DMS53 treated with DMSO at 0.1 percent for 48 hours (cell line): ENCODE data around the gene FAM72C.
"Not testable (repeated sequence)": the region's sequence is repeated elsewhere in the genome, so short reads cannot be mapped to it uniquely, and the experiment has no call there.

Experiments used
- DNase-seq: peaks from one replicate; lab custom pipeline; 2025; ENCODE audit not compliant: unreplicated experiment; lab: John Stamatoyannopoulos, UW

FAM72C gene

GRCh38 chr1:143984721-143985473 is 13.1 kb upstream of the FAM72C start:
- DNase-seq = not testable (repeated sequence)

DNA sequence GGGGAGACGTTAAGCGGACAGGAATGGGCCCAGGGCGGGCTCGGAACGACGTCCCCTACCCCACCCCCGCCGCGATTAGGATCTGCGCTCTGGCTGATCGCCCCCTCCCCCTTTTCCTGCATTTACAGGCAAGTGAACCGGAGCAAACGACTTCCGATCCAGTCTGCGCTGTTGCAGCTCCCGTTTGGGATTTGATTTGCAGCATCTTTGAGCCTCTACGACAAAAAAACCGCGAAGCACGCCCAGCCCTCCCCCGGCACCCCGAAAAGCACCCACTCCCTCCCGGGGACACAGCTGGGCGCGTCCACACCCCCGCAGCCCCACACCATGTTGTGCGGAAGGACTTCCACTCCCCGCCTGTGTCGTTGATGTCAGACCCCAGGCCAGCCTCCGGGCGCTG is 2.6 kb upstream of the FAM72C start:
- not testable (repeated sequence) for DNase-seq

- DNase-seq = not testable (repeated sequence)
These were observed 2.2 kb upstream of the FAM72C start for GRCh38 chr1:143973876-143974414.

- not testable (repeated sequence) for DNase-seq
These were observed 1.1 kb upstream of the FAM72C start for GRCh38 chr1:143972753-143973326.

DNA sequence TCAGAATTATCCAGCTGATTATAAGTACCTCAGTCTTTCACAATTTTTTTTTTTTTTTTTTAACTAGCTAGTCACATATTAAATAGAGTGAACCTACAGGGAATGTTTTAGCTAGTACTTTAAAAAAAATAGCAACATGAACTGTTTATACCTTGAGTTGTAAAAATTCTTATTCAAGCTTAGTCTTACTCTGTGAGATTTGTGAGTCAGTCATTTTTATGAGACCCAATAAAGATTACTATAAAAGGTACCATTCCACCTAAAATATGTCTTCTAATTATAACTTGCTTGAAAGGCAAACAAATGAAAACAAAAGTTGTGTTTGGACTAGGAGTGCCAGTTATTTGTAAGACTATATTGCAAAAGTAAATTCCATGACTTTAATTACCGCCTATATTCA is 5.9 kb downstream of the FAM72C start:
- not testable (repeated sequence) for DNase-seq

DNA sequence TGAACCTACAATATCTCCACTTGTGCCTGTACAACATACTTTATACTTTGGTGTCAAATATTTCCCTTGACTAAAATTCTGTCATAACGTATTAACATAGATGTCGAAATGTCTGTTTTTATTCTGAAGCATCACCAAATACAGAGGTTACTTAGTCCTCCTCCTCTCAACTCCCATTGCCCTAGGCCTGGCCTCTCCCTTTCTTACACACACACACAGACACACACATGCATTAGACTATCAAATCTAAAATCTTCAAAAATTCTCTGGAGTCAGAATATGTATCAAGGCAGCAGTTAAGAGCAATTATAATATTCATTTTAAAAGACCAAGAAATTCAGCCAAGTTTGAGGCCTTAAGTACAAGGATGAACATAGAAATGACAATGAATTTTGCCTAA is 7.5 kb downstream of the FAM72C start:
- not testable (repeated sequence) for DNase-seq

DNA sequence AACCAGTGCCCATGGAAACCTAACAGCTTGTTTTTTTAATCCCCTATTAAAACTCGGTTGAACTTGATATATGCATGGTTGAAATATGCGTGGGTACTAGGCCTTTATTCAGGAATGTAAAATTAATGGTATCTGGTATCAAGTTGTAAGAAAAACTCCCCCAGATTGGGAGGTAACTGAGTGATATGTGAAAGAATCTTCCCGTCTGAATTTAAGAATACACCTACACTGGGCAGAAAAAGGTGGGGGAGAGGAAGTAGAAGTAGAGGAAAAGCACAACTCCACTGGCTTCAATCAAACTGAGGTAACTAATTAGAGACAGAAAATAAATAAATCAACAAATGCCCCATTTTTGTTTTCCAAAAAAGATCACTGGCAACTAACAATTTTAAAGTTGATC is 15.9 kb downstream of the FAM72C start:
- DNase-seq = not testable (repeated sequence)

GRCh38 chr1:143952913-143953312 is 18.9 kb downstream of the FAM72C start:
- DNase-seq = not testable (repeated sequence)

DNA sequence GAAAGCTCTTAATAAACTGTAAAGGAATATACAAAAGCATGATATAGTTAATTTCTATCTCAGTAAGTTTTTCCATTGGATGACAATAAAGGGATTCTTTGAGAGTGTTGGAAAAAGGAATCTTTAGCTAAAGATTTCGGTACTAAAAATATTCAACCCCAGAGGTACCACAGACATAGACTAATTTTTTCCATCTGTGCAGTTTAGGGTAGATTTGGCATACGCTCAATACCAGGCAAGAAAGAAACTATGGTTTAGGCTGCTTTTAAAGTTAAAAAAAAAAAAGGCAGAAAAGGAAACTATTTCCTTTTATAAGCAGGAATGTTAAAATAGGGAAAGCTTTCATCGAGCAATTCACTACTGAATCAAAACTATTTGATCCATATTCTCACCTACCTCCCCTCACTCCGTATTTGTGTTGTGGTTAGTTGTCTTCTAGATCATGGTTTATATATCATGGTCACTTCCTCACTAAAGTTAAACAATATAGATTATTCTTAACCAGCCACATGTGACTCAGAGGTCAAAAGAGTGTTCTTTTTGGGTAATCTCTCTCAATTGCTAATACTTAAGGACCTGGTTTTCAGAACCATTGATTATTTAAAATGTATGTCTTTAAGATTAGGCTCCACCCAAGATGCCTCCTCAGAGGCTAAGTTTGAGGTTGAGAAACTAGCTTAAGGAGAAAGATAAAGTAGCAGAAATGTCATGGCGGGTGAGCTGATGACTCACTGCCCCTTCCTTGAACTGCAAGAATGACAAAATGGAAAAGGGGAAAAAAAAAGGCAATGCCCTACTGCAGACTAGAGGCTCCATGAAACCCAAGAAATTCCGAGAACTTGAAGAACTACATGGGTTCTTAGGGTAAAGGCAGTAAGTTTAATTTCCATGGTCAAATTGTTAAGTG is 20.0 kb downstream of the FAM72C start:
- not testable (repeated sequence) for DNase-seq

- DNase-seq = not testable (repeated sequence)
These were observed 24.0 kb downstream of the FAM72C start for GRCh38 chr1:143947749-143948148.

- not testable (repeated sequence) for DNase-seq
These were observed 26.5 kb downstream of the FAM72C start for GRCh38 chr1:143945253-143945652.

- DNase-seq = not testable (repeated sequence)
These were observed 27.1 kb downstream of the FAM72C start for GRCh38 chr1:143944576-143945240.

- DNase-seq = not testable (repeated sequence)
These were observed 28.3 kb downstream of the FAM72C start for GRCh38 chr1:143943319-143943978.

GRCh38 chr1:143942238-143942860 is 29.4 kb downstream of the FAM72C start:
- DNase-seq = not testable (repeated sequence)

GRCh38 chr1:143939666-143940065 is 32.1 kb downstream of the FAM72C start:
- DNase-seq = not testable (repeated sequence)

DNA sequence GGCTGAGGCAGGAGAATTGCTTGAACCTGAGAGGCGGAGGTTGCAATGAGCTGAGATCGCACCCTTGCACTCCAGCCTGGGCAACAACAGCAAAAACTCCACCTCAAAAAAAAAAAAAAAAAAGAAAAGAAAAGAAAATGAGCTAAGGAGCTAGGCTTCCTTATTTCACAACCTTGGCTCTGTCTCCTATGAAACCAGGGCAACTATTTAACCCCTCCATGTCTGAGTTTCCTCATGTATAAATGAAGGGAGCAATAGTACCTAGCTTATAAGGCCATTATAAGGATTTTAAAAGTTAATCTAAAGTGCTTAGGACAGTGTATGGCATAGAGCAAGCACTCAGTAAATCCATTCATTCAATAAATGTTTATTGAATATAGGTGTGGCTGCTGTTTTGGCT is 32.9 kb downstream of the FAM72C start:
- not testable (repeated sequence) for DNase-seq

DNA sequence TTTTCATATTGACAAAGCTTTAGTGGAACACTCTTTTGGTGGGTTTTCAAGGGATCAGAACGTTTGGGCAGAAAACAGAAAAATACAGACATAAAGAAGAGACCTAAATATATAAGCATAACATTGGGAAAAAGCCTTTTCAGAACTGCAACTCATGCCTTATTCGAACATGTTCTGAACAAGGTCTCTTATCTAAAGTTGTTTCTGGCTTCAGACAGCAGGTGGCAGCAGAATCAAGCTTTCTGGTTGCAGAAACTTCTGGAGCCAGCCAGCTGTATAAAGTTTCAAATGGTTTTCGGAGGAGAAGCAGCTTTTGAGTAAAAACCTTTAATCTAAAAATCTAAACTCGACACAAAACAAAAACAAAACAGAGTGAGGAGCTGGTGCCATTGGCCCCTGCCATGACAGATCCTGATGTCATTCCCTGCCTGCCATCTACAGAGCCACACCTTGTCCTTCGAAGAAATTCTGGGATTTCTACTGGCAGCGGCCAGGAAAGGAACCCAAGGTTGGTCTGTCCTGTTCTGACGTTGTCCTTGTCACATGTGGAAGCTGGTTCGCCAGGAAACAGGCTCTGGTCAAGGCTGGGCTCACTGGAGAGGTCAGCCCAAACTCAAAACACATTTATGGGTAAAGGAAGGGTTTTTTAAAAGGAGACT is 35.2 kb downstream of the FAM72C start:
- DNase-seq = not testable (repeated sequence)

GRCh38 chr1:143919127-143919526 is 52.7 kb downstream of the FAM72C start:
- DNase-seq = not testable (repeated sequence)

- DNase-seq = not testable (repeated sequence)
These were observed 53.2 kb downstream of the FAM72C start for GRCh38 chr1:143918552-143918951.
